CD4-positive, alpha-beta T cell (primary cell): ENCODE measurements around the gene ALMS1. TPM values are rescaled to one million over a fixed set of nuclear protein-coding genes. Genes with fewer than 3 reads are reported as not detected.
"Not testable (repeated sequence)": the region's sequence is repeated elsewhere in the genome, so short reads cannot be mapped to it uniquely, and the experiment has no call there.

Experiments
- ATAC-seq: fragments of 200-7000 bp; cut with Tn5 transposase; one replicate; pipeline ENCODE4 v1.10.0; 2022; ENCODE audit warnings: mild to moderate bottlenecking; ENCODE audit not compliant: poor library complexity
- CTCF ChIA-PET: fragments of 350-600 bp; sonication (Branson Sonifier 250); formaldehyde crosslinking; loops from one replicate; lab custom pipeline; 2021; ENCODE audit warnings: antibody characterized with exemption, inconsistent platforms; lab: Charles Lee
- POLR2A ChIA-PET: fragments of 350-600 bp; sonication (Branson Sonifier 250); formaldehyde crosslinking; loops from one replicate; lab custom pipeline; 2021; ENCODE audit warnings: antibody characterized with exemption, inconsistent platforms; lab: Charles Lee
- DNase-seq, 14 experiments: peaks; one replicate each; pipeline ENCODE4 v3.0.0-alpha.2; 2013 to 2020; ENCODE audit warnings: mixed read lengths in 2 of 14
- H3K27ac ChIP-seq, 2 donors: one replicate each; pipeline versions ENCODE4 v1.5.1 to v1.7.0; 2013; ENCODE audit warnings: low read length in 2 of 2, low read depth in 1 of 2, mild to moderate bottlenecking in 1 of 2
- H3K27me3 ChIP-seq, 2 experiments: 1 replicate in 1 of 2; 2 replicates in 1 of 2; pipeline versions ENCODE4 v1.6.1 to v1.7.0; 2013; ENCODE audit warnings: low read length in 2 of 2, control low read depth in 1 of 2, mild to moderate bottlenecking in 1 of 2, moderate library complexity in 1 of 2; ENCODE audit not compliant: insufficient read depth in 2 of 2, control insufficient read depth in 1 of 2
- H3K36me3 ChIP-seq: one replicate; pipeline ENCODE4 v1.6.1; 2013; ENCODE audit warnings: low read length, control low read depth; ENCODE audit not compliant: insufficient read depth
- H3K4me1 ChIP-seq: one replicate; pipeline ENCODE4 v1.6.1; 2013; ENCODE audit warnings: low read length, control low read depth; ENCODE audit not compliant: insufficient read depth
- H3K4me3 ChIP-seq: one replicate; pipeline ENCODE4 v1.5.1; 2013; ENCODE audit warnings: mild to moderate bottlenecking, low read length, moderate library complexity
- H3K9me3 ChIP-seq, 2 experiments: 1 replicate in 1 of 2; 2 replicates in 1 of 2; pipeline versions ENCODE4 v1.6.1 to v1.7.0; 2013; ENCODE audit warnings: low read length in 2 of 2, mild to moderate bottlenecking in 2 of 2, control low read depth in 1 of 2, moderate library complexity in 1 of 2; ENCODE audit not compliant: control insufficient read depth in 1 of 2, insufficient read depth in 1 of 2
- H3K27ac Mint-ChIP-seq: one replicate; pipeline ENCODE4 v1.8.0; 2020; ENCODE audit warnings: mixed read lengths
- H3K27me3 Mint-ChIP-seq: one replicate; pipeline ENCODE4 v1.8.0; 2021; ENCODE audit warnings: mixed read lengths
- H3K36me3 Mint-ChIP-seq: one replicate; pipeline ENCODE4 v1.8.0; 2021; ENCODE audit warnings: low read depth, mixed read lengths
- H3K4me1 Mint-ChIP-seq: one replicate; pipeline ENCODE4 v1.8.0; 2021; ENCODE audit warnings: low read depth, mixed read lengths
- H3K4me3 Mint-ChIP-seq: one replicate; pipeline ENCODE4 v1.8.0; 2020; ENCODE audit warnings: mild to moderate bottlenecking, mixed read lengths
- H3K9me3 Mint-ChIP-seq: one replicate; pipeline ENCODE4 v1.8.0; 2020; ENCODE audit warnings: mixed read lengths
- intact Hi-C, 2 experiments: fragments of 100-400 bp; cut with DNase I in 1 of 2; cut with micrococcal nuclease in 1 of 2; formaldehyde crosslinking; loops; one replicate each; pipeline versions ENCODE4 v1.15.1 to v1.9.0; 2023 to 2025; cut with DNase I, micrococcal nuclease
- total RNA-seq, 174 experiments: library from RNA in 2 of 174; stranded (reverse) in 2 of 174; gene quantifications; one replicate each; pipeline ENCODE4 v1.2.3 and lab custom pipeline; 2021 to 2026
- TF ChIP-seq, protein P1 (sequence below): fragments of 200-600 bp; IDR thresholded peaks from one replicate; pipeline ENCODE4 v1.8.0; 2022; ENCODE audit warnings: antibody characterized with exemption, mild to moderate bottlenecking

ALMS1 gene
- total RNA-seq, 2 experiments from 2014 or later: 20.2 to 20.6 TPM

- TF ChIP-seq, protein P1, sequence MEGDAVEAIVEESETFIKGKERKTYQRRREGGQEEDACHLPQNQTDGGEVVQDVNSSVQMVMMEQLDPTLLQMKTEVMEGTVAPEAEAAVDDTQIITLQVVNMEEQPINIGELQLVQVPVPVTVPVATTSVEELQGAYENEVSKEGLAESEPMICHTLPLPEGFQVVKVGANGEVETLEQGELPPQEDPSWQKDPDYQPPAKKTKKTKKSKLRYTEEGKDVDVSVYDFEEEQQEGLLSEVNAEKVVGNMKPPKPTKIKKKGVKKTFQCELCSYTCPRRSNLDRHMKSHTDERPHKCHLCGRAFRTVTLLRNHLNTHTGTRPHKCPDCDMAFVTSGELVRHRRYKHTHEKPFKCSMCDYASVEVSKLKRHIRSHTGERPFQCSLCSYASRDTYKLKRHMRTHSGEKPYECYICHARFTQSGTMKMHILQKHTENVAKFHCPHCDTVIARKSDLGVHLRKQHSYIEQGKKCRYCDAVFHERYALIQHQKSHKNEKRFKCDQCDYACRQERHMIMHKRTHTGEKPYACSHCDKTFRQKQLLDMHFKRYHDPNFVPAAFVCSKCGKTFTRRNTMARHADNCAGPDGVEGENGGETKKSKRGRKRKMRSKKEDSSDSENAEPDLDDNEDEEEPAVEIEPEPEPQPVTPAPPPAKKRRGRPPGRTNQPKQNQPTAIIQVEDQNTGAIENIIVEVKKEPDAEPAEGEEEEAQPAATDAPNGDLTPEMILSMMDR: no peak
- no peak for ATAC-seq
- DNase-seq: no peak
- no peak overlapping the region for H3K4me3 Mint-ChIP-seq
- no peaks in the 10 kb centered on the region for H3K9me3 ChIP-seq
- H3K4me1 Mint-ChIP-seq: no peaks in the 10 kb centered on the region
- H3K27me3 ChIP-seq: no peaks in the 10 kb centered on the region
- intact Hi-C loops: no loop called here
- H3K9me3 Mint-ChIP-seq: no peaks in the 10 kb centered on the region
- CTCF ChIA-PET: no interaction called here
- H3K36me3 Mint-ChIP-seq: peaks cover 93% of the 10 kb centered on the region
- POLR2A ChIA-PET: interaction anchor here (0.5 kb wide), 1 partner anchor 8 kb away, joined by 3 read pairs; no protein-coding TSS in a partner anchor
- no peak overlapping the region for H3K27ac Mint-ChIP-seq
- H3K4me3 ChIP-seq: no peak overlapping the region
- H3K27me3 Mint-ChIP-seq: no peaks in the 10 kb centered on the region
- H3K4me1 ChIP-seq: no peaks in the 10 kb centered on the region
- no peak overlapping the region for H3K27ac ChIP-seq
- H3K36me3 ChIP-seq: peaks cover 47% of the 10 kb centered on the region
Measured at GRCh38 chr2:73451263-73451972, 65.8 kb downstream of the ALMS1 start.

DNA sequence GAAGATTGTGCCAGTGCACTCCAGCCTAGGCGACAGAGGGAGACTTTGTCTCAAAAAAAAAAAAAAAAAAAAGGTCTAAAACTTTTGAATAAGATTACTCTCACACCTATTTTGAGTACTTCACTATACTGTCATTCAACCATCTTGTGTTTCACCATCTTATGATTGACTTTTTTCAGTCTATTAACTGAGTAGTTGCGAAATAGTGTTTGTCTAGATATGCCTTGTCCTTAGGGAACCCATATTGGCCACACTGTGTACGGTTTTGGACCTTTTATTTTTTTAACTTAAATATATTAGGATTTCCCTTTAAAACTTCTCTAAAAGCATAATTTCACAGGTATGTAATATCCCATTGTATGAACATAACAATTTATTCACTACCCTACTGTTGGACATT, 72.3 kb downstream of the ALMS1 start:
- TF ChIP-seq, protein P1: no peak
- Mint-ChIP-seq H3K4me3 (no peak overlapping the region), H3K27ac (no peak overlapping the region), H3K36me3 (peaks cover 67% of the 10 kb centered on the region), H3K27me3 (no peaks in the 10 kb centered on the region), H3K4me1 (no peaks in the 10 kb centered on the region), H3K9me3 (peaks cover 6% of the 10 kb centered on the region)
- Histone ChIP-seq H3K4me3 (no peak overlapping the region), H3K4me1 (no peaks in the 10 kb centered on the region), H3K27ac (no peak overlapping the region), H3K27me3 (no peaks in the 10 kb centered on the region), H3K36me3 (peaks cover 8% of the 10 kb centered on the region), H3K9me3 (peaks cover 0 to 7% of the 10 kb centered on the region in 2 experiments)
- no peak for DNase-seq
- ATAC-seq: no peak
- POLR2A ChIA-PET: no interaction called here
- intact Hi-C loops: no loop called here
- CTCF ChIA-PET: no interaction called here

GRCh38 chr2:73462388-73462787, 76.8 kb downstream of the ALMS1 start:
- H3K36me3 ChIP-seq, H3K4me1 ChIP-seq, CTCF ChIA-PET, DNase-seq, H3K4me3 Mint-ChIP-seq, H3K9me3 Mint-ChIP-seq, POLR2A ChIA-PET, H3K4me1 Mint-ChIP-seq, H3K27me3 Mint-ChIP-seq, ATAC-seq, intact Hi-C loops, H3K27me3 ChIP-seq, H3K27ac Mint-ChIP-seq, H3K9me3 ChIP-seq, H3K4me3 ChIP-seq, H3K27ac ChIP-seq: not testable (repeated sequence)
- peaks cover 33% of the 10 kb centered on the region for H3K36me3 Mint-ChIP-seq

GRCh38 chr2:73468376-73468775, 82.7 kb downstream of the ALMS1 start:
- Mint-ChIP-seq H3K9me3 (no peaks in the 10 kb centered on the region), H3K27me3 (no peaks in the 10 kb centered on the region), H3K27ac (no peak overlapping the region), H3K36me3 (no peaks in the 10 kb centered on the region), H3K4me3 (no peak overlapping the region), H3K4me1 (no peaks in the 10 kb centered on the region)
- H3K27me3 ChIP-seq: no peaks in the 10 kb centered on the region
- no peak for DNase-seq
- H3K27ac ChIP-seq: no peak overlapping the region
- no peaks in the 10 kb centered on the region for H3K9me3 ChIP-seq
- TF ChIP-seq, protein P1: no peak
- no peaks in the 10 kb centered on the region for H3K36me3 ChIP-seq
- H3K4me3 ChIP-seq: no peak overlapping the region
- POLR2A ChIA-PET: no interaction called here
- CTCF ChIA-PET: no interaction called here
- no peak for ATAC-seq
- intact Hi-C loops: no loop called here
- no peaks in the 10 kb centered on the region for H3K4me1 ChIP-seq

DNA sequence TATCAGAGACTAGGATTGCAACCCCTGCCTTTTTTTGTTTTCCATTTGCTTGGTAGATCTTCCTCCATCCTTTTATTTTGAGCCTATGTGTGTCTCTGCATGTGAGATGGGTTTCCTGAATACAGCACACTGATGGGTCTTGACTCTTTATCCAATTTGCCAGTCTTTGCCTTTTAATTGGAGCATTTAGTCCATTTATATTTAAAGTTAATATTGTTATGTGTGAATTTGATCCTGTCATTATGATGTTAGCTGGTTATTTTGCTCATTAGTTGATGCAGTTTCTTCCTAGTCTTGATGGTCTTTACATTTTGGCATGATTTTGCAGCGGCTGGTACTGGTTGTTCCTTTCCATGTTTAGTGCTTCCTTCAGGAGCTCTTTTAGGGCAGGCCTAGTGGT, 98.2 kb downstream of the ALMS1 start:
- CTCF ChIA-PET, H3K4me3 ChIP-seq, H3K27ac Mint-ChIP-seq, DNase-seq, H3K4me1 Mint-ChIP-seq, H3K27me3 Mint-ChIP-seq, H3K36me3 ChIP-seq, H3K27me3 ChIP-seq, intact Hi-C loops, H3K9me3 Mint-ChIP-seq, POLR2A ChIA-PET, H3K27ac ChIP-seq, H3K4me1 ChIP-seq, ATAC-seq, H3K4me3 Mint-ChIP-seq: not testable (repeated sequence)
- peaks cover 6 to 11% of the 10 kb centered on the region in 2 experiments for H3K9me3 ChIP-seq
- H3K36me3 Mint-ChIP-seq: peaks cover 49% of the 10 kb centered on the region
